ENCODE measurements around the gene ACTA2.

The ACTA2 gene

GRCh38 chr10:88889559-88890337, 62.8 kb downstream of the ACTA2 start:
- DNase-seq, result no peak

- DNase-seq, result no peak
These were observed 63.6 kb downstream of the ACTA2 start for GRCh38 chr10:88888810-88889445.

- DNase-seq, result no peak
These were observed 66.0 kb downstream of the ACTA2 start for GRCh38 chr10:88886557-88886956.
